ENCODE results near the gene KRT83.

Gene KRT83

DNA sequence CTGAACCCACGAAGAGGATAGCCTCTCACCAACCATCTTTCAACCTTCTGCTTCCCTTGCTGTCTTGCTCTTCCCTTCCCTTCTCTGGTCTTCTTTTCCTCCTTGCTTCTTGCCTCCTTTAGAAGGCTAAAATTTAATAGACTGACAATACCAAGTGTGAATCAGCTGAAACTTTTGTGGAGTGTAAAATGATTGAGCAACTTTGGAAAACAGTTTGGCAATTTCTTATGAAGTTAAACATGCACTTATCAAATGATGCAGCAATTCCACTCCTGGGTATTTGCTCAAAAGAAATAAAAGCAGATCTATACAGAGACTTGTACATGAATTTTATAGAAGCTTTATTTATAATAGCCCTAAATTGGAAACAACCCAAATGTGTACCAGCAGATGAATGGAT is 50.0 kb downstream of the KRT83 start:
- TF ChIP-seq, protein P1, sequence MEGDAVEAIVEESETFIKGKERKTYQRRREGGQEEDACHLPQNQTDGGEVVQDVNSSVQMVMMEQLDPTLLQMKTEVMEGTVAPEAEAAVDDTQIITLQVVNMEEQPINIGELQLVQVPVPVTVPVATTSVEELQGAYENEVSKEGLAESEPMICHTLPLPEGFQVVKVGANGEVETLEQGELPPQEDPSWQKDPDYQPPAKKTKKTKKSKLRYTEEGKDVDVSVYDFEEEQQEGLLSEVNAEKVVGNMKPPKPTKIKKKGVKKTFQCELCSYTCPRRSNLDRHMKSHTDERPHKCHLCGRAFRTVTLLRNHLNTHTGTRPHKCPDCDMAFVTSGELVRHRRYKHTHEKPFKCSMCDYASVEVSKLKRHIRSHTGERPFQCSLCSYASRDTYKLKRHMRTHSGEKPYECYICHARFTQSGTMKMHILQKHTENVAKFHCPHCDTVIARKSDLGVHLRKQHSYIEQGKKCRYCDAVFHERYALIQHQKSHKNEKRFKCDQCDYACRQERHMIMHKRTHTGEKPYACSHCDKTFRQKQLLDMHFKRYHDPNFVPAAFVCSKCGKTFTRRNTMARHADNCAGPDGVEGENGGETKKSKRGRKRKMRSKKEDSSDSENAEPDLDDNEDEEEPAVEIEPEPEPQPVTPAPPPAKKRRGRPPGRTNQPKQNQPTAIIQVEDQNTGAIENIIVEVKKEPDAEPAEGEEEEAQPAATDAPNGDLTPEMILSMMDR (IDR thresholded peaks at IDR 0.05), result no peak

DNA sequence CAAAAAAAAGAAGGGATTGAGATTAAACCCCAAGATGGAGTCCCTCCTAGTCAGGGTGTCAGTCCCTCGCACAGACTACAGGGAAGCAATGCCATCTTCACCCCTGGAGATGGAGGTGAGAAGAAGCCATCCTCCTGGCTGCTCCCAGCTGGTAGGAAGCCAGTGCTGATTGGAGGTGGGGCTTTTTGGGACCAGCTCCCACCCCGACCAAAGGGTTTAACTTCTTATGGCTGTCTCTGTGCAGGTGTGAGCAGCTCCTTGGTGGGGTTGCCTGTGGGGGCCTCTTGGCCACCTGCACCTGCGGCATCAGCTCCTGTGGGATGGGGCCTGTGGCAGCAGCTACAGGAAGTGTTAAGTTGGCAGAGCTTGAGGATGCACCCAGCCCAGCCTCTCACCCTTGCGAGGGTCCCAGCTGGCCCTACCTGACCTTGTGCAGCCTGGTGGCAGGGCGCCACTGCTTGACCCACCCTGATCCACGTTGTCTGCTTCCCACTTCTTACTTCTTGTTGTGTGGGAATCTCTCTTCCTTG is 50.6 kb downstream of the KRT83 start:
- TF ChIP-seq, protein P1 (IDR thresholded peaks at IDR 0.05), result no peak

DNA sequence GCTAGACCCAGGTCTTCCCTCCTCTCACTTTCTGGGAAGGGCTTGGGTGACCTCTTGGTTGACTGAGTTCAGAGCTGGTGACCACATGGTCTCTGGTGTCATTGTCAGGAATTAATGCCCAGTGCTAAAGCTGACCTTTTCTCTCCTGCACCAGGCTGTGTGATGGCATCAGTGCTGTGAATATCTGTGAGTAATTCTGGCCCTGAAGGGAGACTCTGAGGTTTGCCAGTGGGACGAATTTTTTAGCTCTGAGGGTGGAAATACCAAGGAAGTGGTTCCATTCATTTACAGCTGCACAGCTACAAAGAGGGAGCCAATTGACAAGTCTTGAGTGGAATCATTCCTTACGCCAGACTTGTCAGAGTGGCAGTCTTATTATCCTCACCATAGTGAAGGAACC is 53.0 kb downstream of the KRT83 start:
- TF ChIP-seq, protein P1 (IDR thresholded peaks at IDR 0.05), result no peak

DNA sequence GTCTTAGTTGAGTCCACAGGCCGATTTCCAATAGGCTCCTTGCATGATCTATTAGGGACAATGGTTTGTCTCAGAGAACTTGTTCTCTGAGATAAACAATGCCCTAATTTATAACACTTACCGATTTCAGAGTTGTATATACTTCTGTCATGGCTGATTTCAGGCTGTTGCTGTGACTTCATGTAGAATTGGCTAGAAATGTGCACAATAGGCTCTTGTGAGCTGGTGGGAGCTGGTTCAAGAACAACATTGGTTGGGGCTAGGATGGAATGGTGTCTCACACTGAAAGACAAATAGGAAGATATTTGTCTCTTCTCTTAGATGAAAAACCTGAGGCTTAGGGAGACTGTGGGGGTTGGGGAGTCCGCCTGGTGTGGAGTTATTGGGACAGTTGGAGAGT is 53.5 kb downstream of the KRT83 start:
- TF ChIP-seq, protein P1 (IDR thresholded peaks at IDR 0.05), result no peak

DNA sequence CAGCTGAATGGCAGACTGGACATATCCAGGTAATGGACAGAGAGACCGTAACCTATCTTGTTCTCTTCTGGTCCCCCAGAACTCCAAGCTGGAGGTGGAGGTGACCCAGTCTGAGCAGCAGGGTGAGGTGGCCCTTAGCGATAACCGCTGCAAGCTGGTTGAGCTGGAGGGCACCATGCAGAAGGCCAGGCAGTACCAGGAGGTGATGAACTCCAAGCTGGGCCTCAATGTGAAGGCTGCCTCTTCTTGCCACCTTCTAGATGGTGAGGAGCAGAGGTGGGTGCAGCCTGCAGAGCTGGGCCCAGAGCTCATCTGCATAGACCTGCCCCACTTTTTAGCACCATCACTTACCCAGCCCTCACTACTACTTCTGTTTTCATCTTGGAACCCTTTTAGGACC is 53.9 kb downstream of the KRT83 start:
- TF ChIP-seq, protein P1 (IDR thresholded peaks at IDR 0.05), result no peak

DNA sequence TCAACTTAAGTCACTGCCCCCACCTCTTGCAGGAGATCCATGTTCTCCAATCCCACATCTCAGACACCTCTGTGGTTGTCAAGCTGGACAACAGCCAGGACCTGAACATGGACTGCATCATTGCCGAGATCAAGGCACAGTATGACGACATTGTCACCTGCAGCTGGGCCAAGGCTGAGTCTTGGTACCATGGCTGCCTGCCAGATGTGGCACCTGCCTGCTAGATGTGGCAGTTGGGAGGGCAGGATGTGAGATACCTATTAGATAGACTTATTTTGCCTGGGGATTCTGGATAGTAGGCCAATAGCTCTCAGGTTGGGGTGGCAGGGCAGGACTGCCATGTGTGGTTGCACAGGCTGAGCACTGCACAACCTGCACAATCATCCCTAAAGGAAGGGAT is 54.7 kb downstream of the KRT83 start:
- TF ChIP-seq, protein P1 (IDR thresholded peaks at IDR 0.05), result no peak

DNA sequence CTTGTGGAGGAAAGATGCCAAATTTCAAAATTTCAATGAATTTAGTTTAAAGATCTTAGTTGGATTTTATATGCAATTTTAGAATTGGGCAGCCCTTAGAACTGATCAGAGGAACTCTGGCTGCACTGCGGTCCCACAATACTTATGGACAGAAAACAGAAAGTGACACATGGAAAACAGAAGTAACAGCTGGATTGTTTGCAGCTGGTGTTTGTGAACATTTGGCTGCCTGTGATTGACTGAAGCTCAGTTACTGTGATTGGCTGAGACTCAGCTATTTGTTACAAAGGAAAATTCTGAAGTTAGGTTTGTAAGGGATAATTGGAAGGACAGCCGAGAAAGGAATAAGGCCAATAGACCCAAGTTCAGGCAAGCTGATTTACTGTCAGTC is 56.8 kb downstream of the KRT83 start:
- TF ChIP-seq, protein P1 (IDR thresholded peaks at IDR 0.05), result no peak
